Stomach (tissue), 4 donors: ENCODE measurements around the gene EVC2.

ENCODE experiments used
- POLR2A ChIP-seq, 4 donors: fragments of 450-650 bp; IDR thresholded peaks; one replicate each; pipeline ENCODE4 v1.6.1; 2016; ENCODE audit warnings: antibody characterized with exemption in 4 of 4, control low read depth in 2 of 4, mild to moderate bottlenecking in 1 of 4, moderate library complexity in 1 of 4
- POLR2AphosphoS5 ChIP-seq, 3 donors: sonication (generic); formaldehyde crosslinking; IDR thresholded peaks; one replicate each; pipeline ENCODE4 v1.6.1; 2016; ENCODE audit warnings: antibody characterized with exemption in 3 of 3
- TF ChIP-seq, protein P1 (sequence below), 7 experiments: fragments of 450-650 bp in 4 of 7; fragments of 200-600 bp in 3 of 7; sonication (generic) in 3 of 7; IDR thresholded peaks; one replicate each; pipeline ENCODE4 v1.5.1; 2016 to 2019; ENCODE audit warnings: antibody characterized with exemption in 7 of 7, control low read depth in 2 of 7, mild to moderate bottlenecking in 1 of 7

DNA sequence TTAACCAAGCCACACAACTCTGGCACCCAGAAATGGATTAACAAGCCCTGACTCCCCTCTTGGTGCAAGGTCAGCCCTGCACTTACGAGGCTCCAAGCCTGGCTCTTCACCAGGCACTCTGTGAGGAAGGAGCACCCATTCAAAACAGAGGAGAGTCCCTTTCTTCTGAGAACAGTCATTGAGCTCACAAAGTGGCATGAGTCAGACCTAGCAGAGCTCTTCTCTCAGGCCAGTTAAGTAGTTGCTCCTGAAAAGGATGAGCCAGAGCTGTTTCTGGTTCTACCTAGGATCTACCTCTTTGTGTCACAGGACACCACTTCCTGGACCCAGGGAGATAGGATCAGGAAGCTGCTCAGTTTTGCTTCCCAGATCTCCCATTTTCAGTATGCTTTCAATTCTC, 48.2 kb downstream of the EVC2 start:
- TF ChIP-seq, protein P1, sequence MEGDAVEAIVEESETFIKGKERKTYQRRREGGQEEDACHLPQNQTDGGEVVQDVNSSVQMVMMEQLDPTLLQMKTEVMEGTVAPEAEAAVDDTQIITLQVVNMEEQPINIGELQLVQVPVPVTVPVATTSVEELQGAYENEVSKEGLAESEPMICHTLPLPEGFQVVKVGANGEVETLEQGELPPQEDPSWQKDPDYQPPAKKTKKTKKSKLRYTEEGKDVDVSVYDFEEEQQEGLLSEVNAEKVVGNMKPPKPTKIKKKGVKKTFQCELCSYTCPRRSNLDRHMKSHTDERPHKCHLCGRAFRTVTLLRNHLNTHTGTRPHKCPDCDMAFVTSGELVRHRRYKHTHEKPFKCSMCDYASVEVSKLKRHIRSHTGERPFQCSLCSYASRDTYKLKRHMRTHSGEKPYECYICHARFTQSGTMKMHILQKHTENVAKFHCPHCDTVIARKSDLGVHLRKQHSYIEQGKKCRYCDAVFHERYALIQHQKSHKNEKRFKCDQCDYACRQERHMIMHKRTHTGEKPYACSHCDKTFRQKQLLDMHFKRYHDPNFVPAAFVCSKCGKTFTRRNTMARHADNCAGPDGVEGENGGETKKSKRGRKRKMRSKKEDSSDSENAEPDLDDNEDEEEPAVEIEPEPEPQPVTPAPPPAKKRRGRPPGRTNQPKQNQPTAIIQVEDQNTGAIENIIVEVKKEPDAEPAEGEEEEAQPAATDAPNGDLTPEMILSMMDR (IDR thresholded peaks at IDR 0.05) = no peak
- no peak for TF ChIP-seq POLR2A (IDR thresholded peaks at IDR 0.05)
- TF ChIP-seq POLR2AphosphoS5 (IDR thresholded peaks at IDR 0.05) = no peak
